T-cell (primary cell): ENCODE measurements around the gene PRPF4. TPM values are rescaled to one million over a fixed set of nuclear protein-coding genes. Genes with fewer than 3 reads are reported as not detected.

Experiments used
- ATAC-seq, 4 experiments: fragments of 200-7000 bp in 3 of 4; fragments of 150-1000 bp in 1 of 4; cut with Tn5 transposase; replicated peaks in 1 of 4; 1 replicate in 3 of 4; 2 replicates in 1 of 4; pipeline ENCODE4 v1.10.0; 2021; ENCODE audit warnings: moderate library complexity in 3 of 4, mild to moderate bottlenecking in 2 of 4, moderate number of reproducible peaks in 1 of 4
- CTCF ChIA-PET, 2 donors: fragments of 300-600 bp; sonication (Branson Sonifier 250); formaldehyde crosslinking; loops; one replicate each; lab custom pipeline; 2022; ENCODE audit warnings: antibody characterized with exemption in 2 of 2; lab: Charles Lee
- POLR2A ChIA-PET, 2 donors: fragments of 300-600 bp; sonication (Branson Sonifier 250); formaldehyde crosslinking; loops; one replicate each; lab custom pipeline; 2022; ENCODE audit warnings: antibody characterized with exemption in 2 of 2; lab: Charles Lee
- DNase-seq, 35 experiments: peaks; one replicate each; pipeline versions ENCODE4 v3.0.0 to v3.0.0-alpha.2; 2013 to 2023
- H3K27ac ChIP-seq: one replicate; pipeline ENCODE4 v1.5.1; 2013; ENCODE audit warnings: low read length
- H3K27me3 ChIP-seq, 2 experiments: replicated peaks in 1 of 2; 1 replicate in 1 of 2; 2 replicates in 1 of 2; pipeline versions ENCODE4 v1.6.1 to v1.7.0; 2013; ENCODE audit warnings: low read length in 1 of 2, mixed read lengths in 1 of 2; ENCODE audit not compliant: control insufficient read depth in 2 of 2, insufficient read depth in 2 of 2; ENCODE audit errors: extremely low read depth in 1 of 2
- H3K36me3 ChIP-seq, 2 donors: 1 replicate in 1 of 2; 2 replicates in 1 of 2; pipeline versions ENCODE4 v1.6.1 to v1.7.0; 2013; ENCODE audit warnings: low read length in 1 of 2; ENCODE audit not compliant: control insufficient read depth in 2 of 2, insufficient read depth in 1 of 2; ENCODE audit errors: extremely low read depth in 1 of 2
- H3K4me1 ChIP-seq, 2 experiments: 1 replicate in 1 of 2; 2 replicates in 1 of 2; pipeline versions ENCODE4 v1.6.1 to v1.7.0; 2013; ENCODE audit warnings: low read length in 2 of 2, mixed read lengths in 1 of 2; ENCODE audit not compliant: insufficient read depth in 2 of 2, control insufficient read depth in 1 of 2; ENCODE audit errors: extremely low read depth in 1 of 2
- H3K4me3 ChIP-seq, 2 donors: 1 replicate in 1 of 2; 2 replicates in 1 of 2; pipeline versions ENCODE4 v1.5.1 to v1.7.0; 2013; ENCODE audit warnings: mild to moderate bottlenecking in 2 of 2, low read length in 1 of 2, moderate library complexity in 1 of 2; ENCODE audit not compliant: control insufficient read depth in 1 of 2; ENCODE audit errors: extremely low read depth in 1 of 2
- H3K9me3 ChIP-seq: 2 replicates; pipeline ENCODE4 v1.7.0; 2013
- H3K27ac Mint-ChIP-seq, 2 donors: one replicate each; pipeline ENCODE4 v1.8.0; 2020 to 2021; ENCODE audit warnings: mild to moderate bottlenecking in 2 of 2, mixed read lengths in 2 of 2
- H3K27me3 Mint-ChIP-seq, 2 donors: one replicate each; pipeline ENCODE4 v1.8.0; 2021 to 2022; ENCODE audit warnings: mixed read lengths in 2 of 2
- H3K36me3 Mint-ChIP-seq: one replicate; pipeline ENCODE4 v1.8.0; 2021; ENCODE audit warnings: mixed read lengths
- H3K4me1 Mint-ChIP-seq, 3 donors: one replicate each; pipeline ENCODE4 v1.8.0; 2020 to 2022; ENCODE audit warnings: mixed read lengths in 3 of 3, mild to moderate bottlenecking in 1 of 3
- H3K4me3 Mint-ChIP-seq, 3 donors: one replicate each; pipeline ENCODE4 v1.8.0; 2020 to 2022; ENCODE audit warnings: mild to moderate bottlenecking in 3 of 3, mixed read lengths in 3 of 3, moderate library complexity in 3 of 3
- H3K9me3 Mint-ChIP-seq, 3 donors: one replicate each; pipeline ENCODE4 v1.8.0; 2020 to 2022; ENCODE audit warnings: mixed read lengths in 3 of 3
- WGBS: methylation state at CpG from one replicate; pipeline ENCODE4 v1.1.5; 2013; ENCODE audit warnings: missing lambda C conversion rate; ENCODE audit not compliant: insufficient coverage; 5-methylcytosine and 5-hydroxymethylcytosine counted together
- total RNA-seq, 35 experiments: library from RNA in 6 of 35; stranded (reverse) in 6 of 35; fragments of 120-200 nt in 1 of 35; gene quantifications; one replicate each; pipeline versions ENCODE4 v1.2.1 to v1.2.4 and lab custom pipeline; 2013 to 2026

PRPF4 gene
- total RNA-seq, 5 donors from 2014 or later (not counting 1 experiment from before 2014, with no cell fraction given) = 16.6 to 24.4 (median 21.1) TPM

GRCh38 chr9:113258282-113258681, 17.2 kb upstream of the PRPF4 start:
- Histone ChIP-seq H3K27me3 (no peaks in the 10 kb centered on the region), H3K27ac (no peak overlapping the region), H3K36me3 (peaks cover 4 to 12% of the 10 kb centered on the region in 2 donors), H3K4me1 (no peaks in the 10 kb centered on the region), H3K9me3 (no peaks in the 10 kb centered on the region), H3K4me3 (no peak overlapping the region)
- ChIA-PET POLR2A (no interaction called here), CTCF (interaction anchor here in 1 of 2 donors (0.7 kb wide), 1 partner anchor 24 kb away, joined by 4 read pairs; no protein-coding TSS in a partner anchor)
- Mint-ChIP-seq H3K9me3 (no peaks in the 10 kb centered on the region), H3K4me1 (no peaks in the 10 kb centered on the region), H3K27me3 (no peaks in the 10 kb centered on the region), H3K36me3 (peaks cover 36% of the 10 kb centered on the region), H3K27ac (no peak overlapping the region), H3K4me3 (no peak overlapping the region)
- no peak for ATAC-seq
- WGBS = no CpG with 5 or more reads among the region's 1 CpG
- no peak for DNase-seq

DNA sequence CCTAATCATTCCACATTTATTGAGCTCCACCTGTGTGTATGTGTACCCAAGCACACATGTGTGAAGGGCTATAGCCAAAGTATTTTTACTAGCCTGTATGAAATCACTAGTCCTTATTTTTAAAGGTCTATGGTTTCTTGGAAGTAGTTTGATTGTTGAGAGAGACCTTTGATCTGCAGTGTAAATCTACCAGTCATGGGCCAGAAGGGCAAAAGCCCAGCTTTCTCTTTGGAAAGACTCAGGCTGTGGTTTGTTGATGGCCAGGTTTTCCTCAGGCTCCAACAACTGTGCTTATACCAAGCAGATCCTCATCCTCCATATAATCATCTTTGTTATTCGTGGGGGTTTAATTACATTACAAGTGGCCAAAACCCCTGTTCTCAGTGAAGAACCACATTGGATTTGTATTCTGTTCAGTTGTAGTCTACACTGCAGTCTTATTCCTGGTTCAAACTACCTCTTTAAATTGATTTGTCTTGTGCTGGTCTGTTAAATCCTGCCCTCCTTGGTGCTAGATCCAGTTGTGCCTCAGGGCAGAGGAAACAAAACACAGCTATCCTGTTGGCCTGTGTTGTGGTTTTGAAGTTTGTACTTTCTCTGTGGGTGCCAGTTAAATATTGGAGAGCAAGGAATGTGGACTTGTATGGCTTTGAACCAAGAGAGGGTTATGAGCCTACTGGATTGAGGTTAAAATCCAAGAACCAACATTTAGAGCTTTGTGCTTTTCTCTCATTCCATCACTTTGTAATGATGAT, 13.4 kb upstream of the PRPF4 start:
- H3K9me3 Mint-ChIP-seq = no peaks in the 10 kb centered on the region
- Histone ChIP-seq H3K27me3 (no peaks in the 10 kb centered on the region), H3K4me1 (no peaks in the 10 kb centered on the region), H3K36me3 (peaks cover 4 to 20% of the 10 kb centered on the region in 2 donors), H3K9me3 (no peaks in the 10 kb centered on the region), H3K4me3 (no peak overlapping the region), H3K27ac (no peak overlapping the region)
- H3K4me1 Mint-ChIP-seq = no peaks in the 10 kb centered on the region
- ChIA-PET POLR2A (no interaction called here), CTCF (no interaction called here)
- ATAC-seq = no peak
- H3K27me3 Mint-ChIP-seq = no peaks in the 10 kb centered on the region
- peaks cover 42% of the 10 kb centered on the region for H3K36me3 Mint-ChIP-seq
- no CpG with 5 or more reads among the region's 1 CpG for WGBS
- H3K4me3 Mint-ChIP-seq = no peak overlapping the region
- DNase-seq = no peak
- no peak overlapping the region for H3K27ac Mint-ChIP-seq

DNA sequence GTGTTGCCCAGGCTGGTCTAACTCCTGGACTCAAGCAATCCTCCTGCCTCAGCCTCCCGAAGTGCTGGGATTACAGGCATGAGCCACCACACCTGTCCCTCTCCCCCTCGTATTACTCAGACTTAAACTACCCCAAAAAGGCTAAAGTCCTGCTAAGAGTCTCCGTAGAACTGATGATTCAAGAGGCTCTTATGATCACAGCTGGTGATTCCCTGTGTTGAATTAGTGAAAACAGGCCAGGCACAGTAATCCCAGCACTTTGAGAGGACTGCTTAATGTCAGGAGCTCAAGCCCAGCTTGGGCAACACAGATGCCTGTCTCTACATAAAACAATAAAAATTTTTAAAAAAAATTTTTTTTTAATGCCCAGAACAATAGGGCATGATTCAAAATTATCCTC, 9.3 kb upstream of the PRPF4 start:
- Mint-ChIP-seq H3K27ac (no peak overlapping the region), H3K9me3 (no peaks in the 10 kb centered on the region), H3K27me3 (no peaks in the 10 kb centered on the region), H3K36me3 (peaks cover 41% of the 10 kb centered on the region), H3K4me1 (peaks cover 8 to 16% (median 15%) of the 10 kb centered on the region in 3 donors), H3K4me3 (no peak overlapping the region)
- no peaks in the 10 kb centered on the region for H3K27me3 ChIP-seq
- ATAC-seq (no peak), DNase-seq (no peak)
- H3K36me3 ChIP-seq = peaks cover 0 to 42% of the 10 kb centered on the region in 2 donors
- 83% methylated on average over 1 of the region's 3 CpGs for WGBS
- no peak overlapping the region for H3K4me3 ChIP-seq
- H3K9me3 ChIP-seq = no peaks in the 10 kb centered on the region
- CTCF ChIA-PET = interaction anchor here in 1 of 2 donors (0.6 to 0.7 kb wide), 2 partner anchors 24 to 138 kb away, joined by 3 to 4 read pairs; no protein-coding TSS in a partner anchor
- H3K27ac ChIP-seq = no peak overlapping the region
- H3K4me1 ChIP-seq = no peaks in the 10 kb centered on the region
- POLR2A ChIA-PET = no interaction called here

GRCh38 chr9:113267911-113268566, 7.4 kb upstream of the PRPF4 start:
- no peak for ATAC-seq
- Histone ChIP-seq H3K36me3 (peaks cover 5 to 60% of the 10 kb centered on the region in 2 donors), H3K9me3 (no peaks in the 10 kb centered on the region), H3K27ac (no peak overlapping the region), H3K4me3 (no peak overlapping the region), H3K27me3 (no peaks in the 10 kb centered on the region), H3K4me1 (no peaks in the 10 kb centered on the region)
- Mint-ChIP-seq H3K27ac (peak overlapping the region; percentile 0 to 48), H3K27me3 (no peaks in the 10 kb centered on the region), H3K36me3 (peaks cover 37% of the 10 kb centered on the region), H3K4me3 (no peak overlapping the region), H3K4me1 (peaks cover 8 to 20% (median 17%) of the 10 kb centered on the region in 3 donors), H3K9me3 (no peaks in the 10 kb centered on the region)
- 100% methylated on average over 1 of the region's 4 CpGs for WGBS
- ChIA-PET CTCF (no interaction called here), POLR2A (no interaction called here)
- DNase-seq = no peak

- H3K9me3 Mint-ChIP-seq = no peaks in the 10 kb centered on the region
- no peak overlapping the region for H3K27ac ChIP-seq
- ATAC-seq (no peak), DNase-seq (no peak)
- no peaks in the 10 kb centered on the region for H3K27me3 ChIP-seq
- H3K4me1 ChIP-seq = no peaks in the 10 kb centered on the region
- ChIA-PET CTCF (interaction anchor here in 1 of 2 donors (0.6 to 0.8 kb wide), 2 partner anchors 21 to 137 kb away, joined by 3 to 4 read pairs; no protein-coding TSS in a partner anchor), POLR2A (no interaction called here)
- no peaks in the 10 kb centered on the region for H3K27me3 Mint-ChIP-seq
- no peak overlapping the region for H3K27ac Mint-ChIP-seq
- H3K9me3 ChIP-seq = no peaks in the 10 kb centered on the region
- peaks cover 40% of the 10 kb centered on the region for H3K36me3 Mint-ChIP-seq
- H3K36me3 ChIP-seq = peaks cover 5 to 61% of the 10 kb centered on the region in 2 donors
- peaks cover 8 to 31% (median 21%) of the 10 kb centered on the region in 3 donors for H3K4me1 Mint-ChIP-seq
- no peak overlapping the region for H3K4me3 ChIP-seq
- WGBS = no CpG with 5 or more reads among the region's 2 CpGs
- H3K4me3 Mint-ChIP-seq = no peak overlapping the region
Observed at GRCh38 chr9:113269355-113269754, 6.1 kb upstream of the PRPF4 start.

DNA sequence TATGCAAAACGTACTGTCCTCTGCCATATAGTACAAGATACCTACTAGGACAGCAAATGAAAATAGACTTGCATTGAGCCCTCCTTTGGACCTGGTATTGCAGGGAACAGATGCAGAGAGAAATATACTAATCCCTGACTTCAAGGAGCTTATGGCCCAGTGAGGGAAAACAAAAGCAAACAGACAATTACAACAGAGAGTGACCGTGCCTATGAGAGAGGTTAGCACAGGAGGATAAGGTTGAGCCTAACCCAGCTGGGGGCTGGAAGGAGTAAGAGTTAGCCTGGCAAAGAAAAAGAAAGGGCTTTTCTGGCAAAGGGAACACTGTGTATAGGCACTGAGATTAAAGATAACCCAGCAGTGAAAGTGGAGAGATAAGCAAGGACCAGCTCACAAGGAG, 5.6 kb upstream of the PRPF4 start:
- 100% methylated on average over 1 of the region's 2 CpGs for WGBS
- ChIA-PET POLR2A (interaction anchor here in 1 of 2 donors (0.6 kb wide), 1 partner anchor 49 kb away, joined by 5 read pairs; the partner anchor contains the start of genes FKBP15 and SLC31A1), CTCF (interaction anchor here in 1 of 2 donors (0.8 kb wide), 1 partner anchor 20 kb away, joined by 4 read pairs; no protein-coding TSS in a partner anchor)
- Histone ChIP-seq H3K36me3 (peaks cover 5 to 61% of the 10 kb centered on the region in 2 donors), H3K27me3 (no peaks in the 10 kb centered on the region), H3K4me1 (no peaks in the 10 kb centered on the region), H3K9me3 (no peaks in the 10 kb centered on the region), H3K27ac (no peak overlapping the region), H3K4me3 (no peak overlapping the region)
- Mint-ChIP-seq H3K27ac (no peak overlapping the region), H3K4me1 (peaks cover 8 to 34% (median 21%) of the 10 kb centered on the region in 3 donors), H3K36me3 (peaks cover 38% of the 10 kb centered on the region), H3K4me3 (no peak overlapping the region), H3K9me3 (no peaks in the 10 kb centered on the region), H3K27me3 (no peaks in the 10 kb centered on the region)
- no peak for ATAC-seq
- no peak for DNase-seq
